WTC11 (cell line): Measurements from ENCODE around the gene BORCS6.

ENCODE experiments used
- CREB1 ChIP-seq: sonication (generic); formaldehyde crosslinking; IDR thresholded peaks from 2 replicates; pipeline ENCODE4 v1.8.0; 2023; ENCODE audit warnings: mild to moderate bottlenecking, missing genetic modification reagents
- FOXK1 ChIP-seq: sonication (generic); formaldehyde crosslinking; IDR thresholded peaks from 2 replicates; pipeline ENCODE4 v1.8.0; 2022; ENCODE audit warnings: mild to moderate bottlenecking, moderate library complexity, missing genetic modification reagents
- GABPB1 ChIP-seq: sonication (generic); formaldehyde crosslinking; IDR thresholded peaks from 2 replicates; pipeline ENCODE4 v1.8.1; 2023; ENCODE audit warnings: mild to moderate bottlenecking, missing genetic modification reagents
- IRF2 ChIP-seq: sonication (generic); formaldehyde crosslinking; IDR thresholded peaks from 2 replicates; pipeline ENCODE4 v1.8.0; 2022; ENCODE audit warnings: low read depth, missing genetic modification reagents, borderline replicate concordance
- NFE2L1 ChIP-seq: sonication (generic); formaldehyde crosslinking; IDR thresholded peaks from 2 replicates; pipeline ENCODE4 v1.8.1; 2023; ENCODE audit warnings: missing genetic modification reagents
- SMAD3 ChIP-seq: sonication (generic); formaldehyde crosslinking; IDR thresholded peaks from 2 replicates; pipeline ENCODE4 v1.8.0; 2022; ENCODE audit warnings: missing genetic modification reagents, mild to moderate bottlenecking, borderline replicate concordance
- USF1 ChIP-seq: sonication (generic); formaldehyde crosslinking; IDR thresholded peaks from 2 replicates; pipeline ENCODE4 v1.8.0; 2022; ENCODE audit warnings: mild to moderate bottlenecking, missing genetic modification reagents
- ZBTB21 ChIP-seq: sonication (generic); formaldehyde crosslinking; IDR thresholded peaks from 2 replicates; pipeline ENCODE4 v1.8.1; 2023; ENCODE audit warnings: mild to moderate bottlenecking, missing genetic modification reagents, borderline replicate concordance
- ZNF263 ChIP-seq: sonication (generic); formaldehyde crosslinking; IDR thresholded peaks from 2 replicates; pipeline ENCODE4 v1.8.1; 2022; ENCODE audit warnings: low read depth, mild to moderate bottlenecking, moderate library complexity, missing genetic modification reagents
- TF ChIP-seq, protein P1 (sequence below): fragments of 200-600 bp; IDR thresholded peaks from 2 replicates; pipeline ENCODE4 v1.8.0; 2022; ENCODE audit warnings: antibody characterized with exemption
- TF ChIP-seq, protein P2 (sequence below): sonication (generic); formaldehyde crosslinking; IDR thresholded peaks from 2 replicates; pipeline ENCODE4 v1.8.1; 2022; ENCODE audit warnings: low read depth, mild to moderate bottlenecking, moderate library complexity, missing genetic modification reagents, borderline replicate concordance

DNA sequence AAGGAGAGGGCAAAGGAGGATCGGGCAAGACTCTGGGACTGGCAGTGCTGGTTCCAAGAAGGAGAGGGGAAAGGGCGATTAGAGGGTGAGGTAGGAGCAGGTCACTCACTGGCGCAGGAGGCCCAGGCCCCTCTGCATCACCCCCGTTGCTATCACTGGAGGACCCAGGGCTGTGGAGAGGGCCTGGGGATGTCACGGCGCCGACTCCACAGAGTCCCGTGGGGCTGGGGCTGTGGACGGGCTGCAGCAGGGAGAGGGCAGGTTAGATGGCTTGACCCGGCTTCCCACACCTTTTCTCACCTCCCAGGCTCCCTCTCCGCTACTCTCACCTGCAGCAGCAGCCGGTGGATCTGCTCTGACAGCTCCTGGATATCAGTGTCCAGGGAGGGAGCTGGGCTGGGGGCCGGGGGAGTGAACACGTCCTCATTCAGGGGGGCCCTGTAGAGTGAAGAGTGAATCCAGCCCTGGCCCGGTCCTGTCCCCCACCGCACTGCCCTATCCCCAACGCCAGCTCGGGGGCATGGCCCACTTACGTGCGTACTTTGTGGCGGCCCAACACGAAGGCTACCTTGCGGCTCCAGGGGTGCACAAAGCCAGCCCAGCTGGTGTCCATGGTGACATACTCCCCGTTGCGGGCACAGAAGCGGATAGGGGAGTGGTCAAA is 42.7 kb downstream of the BORCS6 start:
- TF ChIP-seq, protein P1, sequence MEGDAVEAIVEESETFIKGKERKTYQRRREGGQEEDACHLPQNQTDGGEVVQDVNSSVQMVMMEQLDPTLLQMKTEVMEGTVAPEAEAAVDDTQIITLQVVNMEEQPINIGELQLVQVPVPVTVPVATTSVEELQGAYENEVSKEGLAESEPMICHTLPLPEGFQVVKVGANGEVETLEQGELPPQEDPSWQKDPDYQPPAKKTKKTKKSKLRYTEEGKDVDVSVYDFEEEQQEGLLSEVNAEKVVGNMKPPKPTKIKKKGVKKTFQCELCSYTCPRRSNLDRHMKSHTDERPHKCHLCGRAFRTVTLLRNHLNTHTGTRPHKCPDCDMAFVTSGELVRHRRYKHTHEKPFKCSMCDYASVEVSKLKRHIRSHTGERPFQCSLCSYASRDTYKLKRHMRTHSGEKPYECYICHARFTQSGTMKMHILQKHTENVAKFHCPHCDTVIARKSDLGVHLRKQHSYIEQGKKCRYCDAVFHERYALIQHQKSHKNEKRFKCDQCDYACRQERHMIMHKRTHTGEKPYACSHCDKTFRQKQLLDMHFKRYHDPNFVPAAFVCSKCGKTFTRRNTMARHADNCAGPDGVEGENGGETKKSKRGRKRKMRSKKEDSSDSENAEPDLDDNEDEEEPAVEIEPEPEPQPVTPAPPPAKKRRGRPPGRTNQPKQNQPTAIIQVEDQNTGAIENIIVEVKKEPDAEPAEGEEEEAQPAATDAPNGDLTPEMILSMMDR = no peak
- TF ChIP-seq FOXK1 (no peak), USF1 (CRISPR knock-in tag) (no peak), GABPB1 (CRISPR knock-in tag) (no peak), CREB1 (CRISPR knock-in tag) (no peak), NFE2L1 (CRISPR knock-in tag) (no peak), IRF2 (no peak), ZNF263 (CRISPR knock-in tag) (no peak), ZBTB21 (no peak), SMAD3 (CRISPR knock-in tag) (no peak)
- TF ChIP-seq, protein P2, sequence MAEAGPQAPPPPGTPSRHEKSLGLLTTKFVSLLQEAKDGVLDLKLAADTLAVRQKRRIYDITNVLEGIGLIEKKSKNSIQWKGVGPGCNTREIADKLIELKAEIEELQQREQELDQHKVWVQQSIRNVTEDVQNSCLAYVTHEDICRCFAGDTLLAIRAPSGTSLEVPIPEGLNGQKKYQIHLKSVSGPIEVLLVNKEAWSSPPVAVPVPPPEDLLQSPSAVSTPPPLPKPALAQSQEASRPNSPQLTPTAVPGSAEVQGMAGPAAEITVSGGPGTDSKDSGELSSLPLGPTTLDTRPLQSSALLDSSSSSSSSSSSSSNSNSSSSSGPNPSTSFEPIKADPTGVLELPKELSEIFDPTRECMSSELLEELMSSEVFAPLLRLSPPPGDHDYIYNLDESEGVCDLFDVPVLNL (CRISPR knock-in tag) = no peak
